ENCODE results near the gene CGN.

The CGN gene

DNA sequence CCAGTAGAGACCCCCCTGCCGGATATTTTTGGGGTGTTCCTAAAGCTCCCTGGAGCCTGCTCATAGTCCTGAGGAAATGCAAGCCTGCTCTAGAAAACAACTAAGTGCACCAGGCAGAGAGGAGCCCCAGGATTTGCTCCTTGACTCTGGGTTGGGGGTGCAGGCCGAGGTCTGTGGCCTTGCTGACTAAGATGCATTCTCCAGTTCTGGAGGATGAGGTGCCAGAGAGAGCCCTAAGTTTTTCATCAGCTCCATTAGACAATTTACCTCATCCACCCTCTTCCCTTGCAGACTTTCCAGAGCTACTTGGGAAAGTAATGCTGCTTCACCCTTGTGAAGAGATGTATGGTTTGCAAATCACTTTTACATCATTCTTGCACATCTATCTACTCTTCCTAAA lies 38.0 kb downstream of the CGN start:
- DNase-seq (ENCODE audit: low spot score), result no peak

- no peak for DNase-seq (ENCODE audit: low spot score)
Measured at GRCh38 chr1:151553659-151554058, 42.5 kb downstream of the CGN start.

GRCh38 chr1:151556052-151556451 lies 44.9 kb downstream of the CGN start:
- DNase-seq (ENCODE audit: low spot score), result no peak

GRCh38 chr1:151562661-151563060 lies 51.5 kb downstream of the CGN start:
- no peak for DNase-seq (ENCODE audit: low spot score)

GRCh38 chr1:151563376-151563775 lies 52.2 kb downstream of the CGN start:
- DNase-seq (ENCODE audit: low spot score), result no peak

GRCh38 chr1:151565502-151566189 lies 54.5 kb downstream of the CGN start:
- no peak for DNase-seq (ENCODE audit: low spot score)

GRCh38 chr1:151568626-151569088 lies 57.5 kb downstream of the CGN start:
- DNase-seq (ENCODE audit: low spot score), result no peak

GRCh38 chr1:151570819-151571218 lies 59.6 kb downstream of the CGN start:
- DNase-seq (ENCODE audit: low spot score), result no peak

- no peak for DNase-seq (ENCODE audit: low spot score)
Measured at GRCh38 chr1:151574575-151575529, 63.7 kb downstream of the CGN start.

- no peak for DNase-seq (ENCODE audit: low spot score)
Measured at GRCh38 chr1:151577173-151577572, 66.0 kb downstream of the CGN start.

GRCh38 chr1:151578941-151579340 lies 67.8 kb downstream of the CGN start:
- no peak for DNase-seq (ENCODE audit: low spot score)

DNA sequence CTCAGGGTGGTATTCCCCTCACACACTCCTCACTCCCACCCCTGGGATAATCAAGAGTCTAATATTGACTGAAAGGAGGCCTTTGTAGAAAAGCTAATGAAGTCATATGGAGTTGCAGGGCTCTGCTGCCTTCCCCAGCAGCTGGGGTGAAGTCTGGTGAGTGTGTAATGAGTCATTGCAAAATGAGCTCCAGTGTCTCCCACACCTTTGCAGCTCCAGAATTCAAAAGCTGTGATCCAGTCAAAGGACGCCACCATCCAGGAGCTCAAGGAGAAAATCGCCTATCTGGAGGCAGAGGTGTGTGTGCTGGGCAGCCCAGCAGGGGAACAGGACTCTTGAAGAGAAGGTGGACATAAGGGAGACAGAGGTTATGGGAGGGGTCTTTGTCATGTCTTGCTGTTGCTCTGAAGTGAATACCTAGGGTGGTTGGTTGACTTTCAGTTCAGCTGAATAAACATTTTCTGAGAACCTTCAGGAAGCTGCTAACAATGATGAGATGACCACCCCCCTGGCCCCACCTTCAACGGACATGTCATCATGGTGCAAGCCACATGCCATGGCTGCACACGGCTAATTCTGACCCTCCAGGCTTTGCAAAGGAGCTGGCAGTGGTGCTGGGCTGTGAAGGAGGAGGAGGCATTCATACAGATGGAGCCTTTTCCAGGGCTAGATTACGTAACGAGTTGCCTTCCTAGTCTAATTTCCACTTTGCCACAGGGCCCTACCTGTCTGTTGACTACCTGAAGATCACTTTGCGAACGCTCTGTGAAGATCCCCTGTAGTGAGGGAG lies 68.4 kb downstream of the CGN start:
- no peak for DNase-seq (ENCODE audit: low spot score)

DNA sequence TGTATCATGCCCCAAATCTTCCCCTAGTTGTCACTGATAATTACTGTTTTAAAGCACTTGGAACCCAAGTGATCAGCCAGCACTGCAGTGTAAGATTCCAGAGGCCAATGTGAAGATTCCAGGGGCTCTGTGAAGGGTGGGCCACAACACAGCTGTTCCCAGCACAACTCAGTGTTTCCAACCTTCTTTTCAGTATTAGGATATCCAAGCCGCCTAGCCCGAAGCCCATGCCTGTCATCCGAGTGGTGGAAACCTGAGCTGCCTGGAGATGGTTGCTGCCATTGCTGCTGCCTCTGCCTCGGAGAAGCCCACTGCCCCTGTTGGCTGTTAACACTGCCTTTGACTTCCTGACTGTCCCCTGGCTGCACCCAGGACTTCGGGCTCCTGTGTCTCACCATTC lies 70.3 kb downstream of the CGN start:
- DNase-seq (ENCODE audit: low spot score), result no peak

DNA sequence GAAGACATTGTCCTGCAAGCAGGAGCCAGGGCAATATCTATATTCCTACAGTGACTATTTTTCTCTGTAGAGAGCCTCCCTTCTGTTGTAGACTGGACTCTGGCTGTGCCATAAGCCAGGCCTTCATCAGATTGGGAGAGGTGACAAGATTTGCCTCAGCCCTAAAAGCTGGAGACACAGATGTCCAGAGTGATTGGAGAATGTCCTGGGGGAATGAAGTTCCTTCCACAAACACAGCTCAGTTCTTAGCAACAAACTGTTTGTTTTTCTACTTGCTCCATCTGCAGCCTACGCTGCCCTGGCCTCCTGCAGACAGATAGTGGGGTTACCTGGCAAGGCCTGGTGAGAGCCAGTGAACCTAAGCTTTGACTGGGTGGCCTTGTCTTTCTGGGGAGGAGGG lies 70.7 kb downstream of the CGN start:
- DNase-seq (ENCODE audit: low spot score), result no peak

GRCh38 chr1:151583796-151584195 lies 72.6 kb downstream of the CGN start:
- DNase-seq (ENCODE audit: low spot score), result peak; percentile 17

GRCh38 chr1:151584278-151584677 lies 73.1 kb downstream of the CGN start:
- peak; percentile 9 for DNase-seq (ENCODE audit: low spot score)

GRCh38 chr1:151584780-151585179 lies 73.6 kb downstream of the CGN start:
- no peak for DNase-seq (ENCODE audit: low spot score)

DNA sequence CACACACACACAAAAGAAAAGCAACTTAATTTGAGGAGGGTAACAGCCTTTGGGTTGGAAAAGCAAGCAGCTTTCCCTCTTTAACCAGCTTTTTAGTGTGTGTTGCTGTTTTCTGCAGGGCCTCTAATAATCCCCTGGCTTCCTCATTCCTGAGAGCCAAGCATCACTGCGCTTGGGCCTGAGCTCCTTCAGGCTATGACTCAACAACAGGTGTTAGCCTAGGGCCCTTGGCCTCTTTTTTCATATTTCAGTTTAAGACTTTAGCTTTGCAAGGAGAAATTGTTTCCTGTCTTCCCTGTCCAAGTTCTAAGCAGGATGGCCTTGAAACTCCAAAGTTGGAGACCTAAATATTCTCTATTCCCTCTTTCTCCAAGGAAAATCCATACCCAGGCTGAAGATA lies 74.4 kb downstream of the CGN start:
- DNase-seq (ENCODE audit: low spot score), result no peak
